ENCODE measurements around the gene PLSCR3.

DNA sequence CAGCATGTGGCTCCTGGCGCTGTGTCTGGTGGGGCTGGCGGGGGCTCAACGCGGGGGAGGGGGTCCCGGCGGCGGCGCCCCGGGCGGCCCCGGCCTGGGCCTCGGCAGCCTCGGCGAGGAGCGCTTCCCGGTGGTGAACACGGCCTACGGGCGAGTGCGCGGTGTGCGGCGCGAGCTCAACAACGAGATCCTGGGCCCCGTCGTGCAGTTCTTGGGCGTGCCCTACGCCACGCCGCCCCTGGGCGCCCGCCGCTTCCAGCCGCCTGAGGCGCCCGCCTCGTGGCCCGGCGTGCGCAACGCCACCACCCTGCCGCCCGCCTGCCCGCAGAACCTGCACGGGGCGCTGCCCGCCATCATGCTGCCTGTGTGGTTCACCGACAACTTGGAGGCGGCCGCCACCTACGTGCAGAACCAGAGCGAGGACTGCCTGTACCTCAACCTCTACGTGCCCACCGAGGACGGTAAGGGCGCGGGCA lies 14.0 kb upstream of the PLSCR3 start:
- TF ChIP-seq, protein P1, sequence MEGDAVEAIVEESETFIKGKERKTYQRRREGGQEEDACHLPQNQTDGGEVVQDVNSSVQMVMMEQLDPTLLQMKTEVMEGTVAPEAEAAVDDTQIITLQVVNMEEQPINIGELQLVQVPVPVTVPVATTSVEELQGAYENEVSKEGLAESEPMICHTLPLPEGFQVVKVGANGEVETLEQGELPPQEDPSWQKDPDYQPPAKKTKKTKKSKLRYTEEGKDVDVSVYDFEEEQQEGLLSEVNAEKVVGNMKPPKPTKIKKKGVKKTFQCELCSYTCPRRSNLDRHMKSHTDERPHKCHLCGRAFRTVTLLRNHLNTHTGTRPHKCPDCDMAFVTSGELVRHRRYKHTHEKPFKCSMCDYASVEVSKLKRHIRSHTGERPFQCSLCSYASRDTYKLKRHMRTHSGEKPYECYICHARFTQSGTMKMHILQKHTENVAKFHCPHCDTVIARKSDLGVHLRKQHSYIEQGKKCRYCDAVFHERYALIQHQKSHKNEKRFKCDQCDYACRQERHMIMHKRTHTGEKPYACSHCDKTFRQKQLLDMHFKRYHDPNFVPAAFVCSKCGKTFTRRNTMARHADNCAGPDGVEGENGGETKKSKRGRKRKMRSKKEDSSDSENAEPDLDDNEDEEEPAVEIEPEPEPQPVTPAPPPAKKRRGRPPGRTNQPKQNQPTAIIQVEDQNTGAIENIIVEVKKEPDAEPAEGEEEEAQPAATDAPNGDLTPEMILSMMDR (IDR thresholded peaks at IDR 0.05 in 2 of 3, conservative IDR thresholded peaks at IDR 0.05 in 1 of 3; ENCODE audit: borderline replicate concordance in 1 of 3, insufficient read depth in 1 of 3, low read depth in 2 of 3, low read length in 2 of 3) = no peak
- TF ChIP-seq POLR2A (IDR thresholded peaks at IDR 0.05; ENCODE audit: borderline replicate concordance, extremely low read depth, insufficient read depth, insufficient read length) (no peak), YY1 (IDR thresholded peaks at IDR 0.05; ENCODE audit: extremely low read depth, insufficient replicate concordance, low read depth, low read length) (no peak), ZFX (IDR thresholded peaks at IDR 0.05) (no peak), POLR2AphosphoS5 (IDR thresholded peaks at IDR 0.05; ENCODE audit: low read depth, low read length) (no peak), EZH2 (IDR thresholded peaks at IDR 0.05) (no peak), SP1 (IDR thresholded peaks at IDR 0.05; ENCODE audit: low read depth) (no peak), EGR1 (IDR thresholded peaks at IDR 0.05; ENCODE audit: low read depth) (no peak), SIN3A (IDR thresholded peaks at IDR 0.05; ENCODE audit: low read depth) (no peak), JUND (IDR thresholded peaks at IDR 0.05) (no peak)
- TF ChIP-seq, protein P2, sequence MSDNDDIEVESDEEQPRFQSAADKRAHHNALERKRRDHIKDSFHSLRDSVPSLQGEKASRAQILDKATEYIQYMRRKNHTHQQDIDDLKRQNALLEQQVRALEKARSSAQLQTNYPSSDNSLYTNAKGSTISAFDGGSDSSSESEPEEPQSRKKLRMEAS (IDR thresholded peaks at IDR 0.05) = no peak
- TF ChIP-seq, protein P3, sequence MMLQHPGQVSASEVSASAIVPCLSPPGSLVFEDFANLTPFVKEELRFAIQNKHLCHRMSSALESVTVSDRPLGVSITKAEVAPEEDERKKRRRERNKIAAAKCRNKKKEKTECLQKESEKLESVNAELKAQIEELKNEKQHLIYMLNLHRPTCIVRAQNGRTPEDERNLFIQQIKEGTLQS (IDR thresholded peaks at IDR 0.05) = no peak
- TF ChIP-seq, protein P4, sequence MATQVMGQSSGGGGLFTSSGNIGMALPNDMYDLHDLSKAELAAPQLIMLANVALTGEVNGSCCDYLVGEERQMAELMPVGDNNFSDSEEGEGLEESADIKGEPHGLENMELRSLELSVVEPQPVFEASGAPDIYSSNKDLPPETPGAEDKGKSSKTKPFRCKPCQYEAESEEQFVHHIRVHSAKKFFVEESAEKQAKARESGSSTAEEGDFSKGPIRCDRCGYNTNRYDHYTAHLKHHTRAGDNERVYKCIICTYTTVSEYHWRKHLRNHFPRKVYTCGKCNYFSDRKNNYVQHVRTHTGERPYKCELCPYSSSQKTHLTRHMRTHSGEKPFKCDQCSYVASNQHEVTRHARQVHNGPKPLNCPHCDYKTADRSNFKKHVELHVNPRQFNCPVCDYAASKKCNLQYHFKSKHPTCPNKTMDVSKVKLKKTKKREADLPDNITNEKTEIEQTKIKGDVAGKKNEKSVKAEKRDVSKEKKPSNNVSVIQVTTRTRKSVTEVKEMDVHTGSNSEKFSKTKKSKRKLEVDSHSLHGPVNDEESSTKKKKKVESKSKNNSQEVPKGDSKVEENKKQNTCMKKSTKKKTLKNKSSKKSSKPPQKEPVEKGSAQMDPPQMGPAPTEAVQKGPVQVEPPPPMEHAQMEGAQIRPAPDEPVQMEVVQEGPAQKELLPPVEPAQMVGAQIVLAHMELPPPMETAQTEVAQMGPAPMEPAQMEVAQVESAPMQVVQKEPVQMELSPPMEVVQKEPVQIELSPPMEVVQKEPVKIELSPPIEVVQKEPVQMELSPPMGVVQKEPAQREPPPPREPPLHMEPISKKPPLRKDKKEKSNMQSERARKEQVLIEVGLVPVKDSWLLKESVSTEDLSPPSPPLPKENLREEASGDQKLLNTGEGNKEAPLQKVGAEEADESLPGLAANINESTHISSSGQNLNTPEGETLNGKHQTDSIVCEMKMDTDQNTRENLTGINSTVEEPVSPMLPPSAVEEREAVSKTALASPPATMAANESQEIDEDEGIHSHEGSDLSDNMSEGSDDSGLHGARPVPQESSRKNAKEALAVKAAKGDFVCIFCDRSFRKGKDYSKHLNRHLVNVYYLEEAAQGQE (IDR thresholded peaks at IDR 0.05; ENCODE audit: low read depth) = no peak
